Esophagus squamous epithelium (tissue), 5 donors: ENCODE data around the gene AP5S1. TPM values are rescaled to one million over a fixed set of nuclear protein-coding genes. Genes with fewer than 3 reads are reported as not detected.
A peak's percentile ranks its signal among the peaks of the same experiment; 100 is the strongest.

Experiments
- DNase-seq: peaks from one replicate; lab custom pipeline; 2025; lab: John Stamatoyannopoulos, UW
- H3K27ac ChIP-seq, 4 donors: fragments of 200-600 bp; sonication (generic); one replicate each; pipeline ENCODE4 v1.5.1; 2016 to 2019; ENCODE audit warnings: mild to moderate bottlenecking in 1 of 4
- H3K27me3 ChIP-seq, 4 donors: fragments of 200-600 bp; sonication (generic); 1 replicate in 3 of 4; 2 replicates in 1 of 4; pipeline versions ENCODE4 v1.5.1 to v1.6.0; 2017 to 2021; ENCODE audit warnings: antibody characterized with exemption in 1 of 4
- H3K36me3 ChIP-seq, 3 donors: fragments of 200-600 bp; sonication (generic); one replicate each; pipeline ENCODE4 v1.5.1; 2016 to 2019
- H3K4me1 ChIP-seq, 3 donors: fragments of 200-600 bp; sonication (generic); one replicate each; pipeline ENCODE4 v1.5.1; 2017 to 2019
- H3K4me3 ChIP-seq, 4 donors: fragments of 200-600 bp; sonication (generic); 1 replicate in 3 of 4; 2 replicates in 1 of 4; pipeline ENCODE4 v1.5.1; 2016 to 2019; ENCODE audit warnings: mild to moderate bottlenecking in 2 of 4, moderate library complexity in 1 of 4
- H3K9me3 ChIP-seq, 3 donors: fragments of 200-600 bp; sonication (generic); one replicate each; pipeline ENCODE4 v1.5.1; 2016 to 2019
- POLR2A ChIP-seq, 4 donors: fragments of 450-650 bp; IDR thresholded peaks; one replicate each; pipeline ENCODE4 v1.6.1; 2017; ENCODE audit warnings: antibody characterized with exemption in 4 of 4, mild to moderate bottlenecking in 4 of 4, moderate library complexity in 3 of 4
- WGBS, 2 donors: methylation state at CpG; one replicate each; pipeline ENCODE4 v1.1.5; 2018; 5-methylcytosine and 5-hydroxymethylcytosine counted together
- intact Hi-C: fragments of 100-400 bp; cut with DNase I; formaldehyde crosslinking; loops from one replicate; pipeline ENCODE4 v1.15.0; 2022
- total RNA-seq, 4 donors: library from RNA; depleted of rRNA; stranded (reverse); fragments of >200 nt; gene quantifications; one replicate each; pipeline ENCODE4 v1.1.0, GENCODE V29; 2016
- TF ChIP-seq, protein P1 (sequence below), 6 experiments: fragments of 450-650 bp in 4 of 6; fragments of 200-600 bp in 2 of 6; sonication (generic) in 2 of 6; IDR thresholded peaks; one replicate each; pipeline ENCODE4 v1.5.1; 2016 to 2019; ENCODE audit warnings: antibody characterized with exemption in 6 of 6, mild to moderate bottlenecking in 4 of 6, moderate library complexity in 4 of 6
- donor health status: DM: yes; HTN: yes; CAD: no.

The AP5S1 gene
- total RNA-seq, 4 donors from 2014 or later: 5.8 to 12.8 (median 10.4) TPM

DNA sequence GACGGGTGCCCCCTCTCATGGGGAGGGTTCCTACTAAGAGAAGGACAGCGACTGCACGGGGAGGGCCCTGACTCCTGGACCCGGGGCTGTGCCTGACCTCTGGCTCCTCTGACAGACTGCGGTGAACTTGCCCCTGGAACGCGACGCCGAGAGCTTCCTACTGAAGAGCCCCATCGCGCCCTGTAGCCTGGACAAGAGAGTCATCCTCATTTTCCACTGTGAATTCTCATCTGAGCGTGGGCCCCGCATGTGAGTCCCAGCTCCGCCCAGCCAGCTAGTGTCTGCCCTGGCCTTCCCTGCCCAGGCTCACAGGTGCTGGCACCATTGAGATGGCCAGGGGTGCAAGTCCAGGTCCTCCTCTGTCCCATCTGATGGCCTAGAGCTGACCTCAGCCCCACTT is 17.1 kb upstream of the AP5S1 start:
- TF ChIP-seq, protein P1, sequence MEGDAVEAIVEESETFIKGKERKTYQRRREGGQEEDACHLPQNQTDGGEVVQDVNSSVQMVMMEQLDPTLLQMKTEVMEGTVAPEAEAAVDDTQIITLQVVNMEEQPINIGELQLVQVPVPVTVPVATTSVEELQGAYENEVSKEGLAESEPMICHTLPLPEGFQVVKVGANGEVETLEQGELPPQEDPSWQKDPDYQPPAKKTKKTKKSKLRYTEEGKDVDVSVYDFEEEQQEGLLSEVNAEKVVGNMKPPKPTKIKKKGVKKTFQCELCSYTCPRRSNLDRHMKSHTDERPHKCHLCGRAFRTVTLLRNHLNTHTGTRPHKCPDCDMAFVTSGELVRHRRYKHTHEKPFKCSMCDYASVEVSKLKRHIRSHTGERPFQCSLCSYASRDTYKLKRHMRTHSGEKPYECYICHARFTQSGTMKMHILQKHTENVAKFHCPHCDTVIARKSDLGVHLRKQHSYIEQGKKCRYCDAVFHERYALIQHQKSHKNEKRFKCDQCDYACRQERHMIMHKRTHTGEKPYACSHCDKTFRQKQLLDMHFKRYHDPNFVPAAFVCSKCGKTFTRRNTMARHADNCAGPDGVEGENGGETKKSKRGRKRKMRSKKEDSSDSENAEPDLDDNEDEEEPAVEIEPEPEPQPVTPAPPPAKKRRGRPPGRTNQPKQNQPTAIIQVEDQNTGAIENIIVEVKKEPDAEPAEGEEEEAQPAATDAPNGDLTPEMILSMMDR (IDR thresholded peaks at IDR 0.05): no peak
- TF ChIP-seq POLR2A (IDR thresholded peaks at IDR 0.05): no peak
- H3K27me3 ChIP-seq: no peaks in the 10 kb centered on the region
- intact Hi-C loops: no loop called here
- 86% methylated on average over 13 of the region's 14 CpGs; no CpG with 5 or more reads in 1 of the 2 donors for WGBS, 2 donors
- H3K36me3 ChIP-seq: peaks cover 9 to 64% (median 50%) of the 10 kb centered on the region in 3 donors
- no peak for DNase-seq
- peak overlapping the region in 1 of 4 donors; percentile 96 for H3K27ac ChIP-seq
- no peaks in the 10 kb centered on the region for H3K9me3 ChIP-seq
- H3K4me3 ChIP-seq: no peak overlapping the region
- peaks cover 49 to 94% (median 66%) of the 10 kb centered on the region in 3 donors for H3K4me1 ChIP-seq

DNA sequence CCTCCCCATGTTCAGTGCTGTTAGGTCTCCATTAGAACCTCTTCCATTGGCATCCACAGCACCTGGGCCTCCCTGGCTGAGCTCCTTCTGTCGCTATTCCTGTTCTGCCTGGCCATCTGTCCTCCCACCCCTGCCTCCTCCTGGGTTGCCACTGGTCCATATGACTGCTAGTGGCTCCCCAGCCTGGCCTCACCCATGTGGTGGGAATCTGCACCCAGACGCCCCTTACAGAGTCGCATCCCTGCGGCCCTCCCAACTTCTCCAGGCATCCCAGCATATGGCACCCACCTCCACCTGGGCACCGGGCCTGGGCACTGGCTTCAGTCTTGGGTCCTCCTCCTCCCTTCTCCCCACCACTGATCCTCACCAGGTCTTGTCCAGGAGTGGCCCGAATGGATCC is 16.5 kb upstream of the AP5S1 start:
- no peak for TF ChIP-seq POLR2A (IDR thresholded peaks at IDR 0.05)
- TF ChIP-seq, protein P1 (IDR thresholded peaks at IDR 0.05): no peak
- Histone ChIP-seq H3K4me3 (no peak overlapping the region), H3K36me3 (peaks cover 9 to 58% (median 50%) of the 10 kb centered on the region in 3 donors), H3K4me1 (peaks cover 52 to 94% (median 63%) of the 10 kb centered on the region in 3 donors), H3K9me3 (no peaks in the 10 kb centered on the region), H3K27ac (peak overlapping the region; percentile 68 to 97 (median 94)), H3K27me3 (no peaks in the 10 kb centered on the region)
- DNase-seq: no peak
- 73 to 84% methylated on average over 6 of the region's 6 CpGs for WGBS, 2 donors
- intact Hi-C loops: no loop called here

DNA sequence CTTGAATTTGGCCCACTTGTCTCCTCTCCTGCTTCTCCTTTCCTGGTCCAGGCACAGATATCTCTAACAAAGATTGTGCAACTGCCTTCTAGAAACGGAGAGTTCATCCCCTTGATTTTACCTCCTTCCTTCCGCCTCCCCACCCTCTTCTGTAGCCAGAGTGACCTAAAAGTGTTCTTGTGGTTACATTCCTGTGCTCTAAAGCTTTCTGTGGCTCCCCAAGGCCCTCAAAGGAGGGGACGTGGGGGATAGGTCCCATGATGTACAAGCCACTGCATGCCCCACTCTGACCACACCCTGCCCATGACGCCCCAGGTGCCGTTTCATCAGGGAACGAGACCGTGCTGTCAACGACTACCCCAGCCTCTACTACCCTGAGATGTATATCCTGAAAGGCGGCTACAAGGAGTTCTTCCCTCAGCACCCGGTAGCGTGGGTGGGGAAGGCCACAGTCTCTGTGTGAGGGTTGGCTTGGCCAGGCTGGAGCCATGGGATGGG is 16.0 kb upstream of the AP5S1 start:
- H3K4me3 ChIP-seq: no peak overlapping the region
- H3K27me3 ChIP-seq: no peaks in the 10 kb centered on the region
- no peak for TF ChIP-seq POLR2A (IDR thresholded peaks at IDR 0.05)
- TF ChIP-seq, protein P1 (IDR thresholded peaks at IDR 0.05): no peak
- no peak for DNase-seq
- H3K36me3 ChIP-seq: peaks cover 9 to 54% (median 50%) of the 10 kb centered on the region in 3 donors
- peak overlapping the region; percentile 68 to 97 (median 94) for H3K27ac ChIP-seq
- intact Hi-C loops: no loop called here
- whole genome bisulfite sequencing, 2 donors: 38 to 61% methylated on average over 2 to 3 of the region's 11 CpGs
- H3K4me1 ChIP-seq: peaks cover 52 to 93% (median 58%) of the 10 kb centered on the region in 3 donors
- no peaks in the 10 kb centered on the region for H3K9me3 ChIP-seq

DNA sequence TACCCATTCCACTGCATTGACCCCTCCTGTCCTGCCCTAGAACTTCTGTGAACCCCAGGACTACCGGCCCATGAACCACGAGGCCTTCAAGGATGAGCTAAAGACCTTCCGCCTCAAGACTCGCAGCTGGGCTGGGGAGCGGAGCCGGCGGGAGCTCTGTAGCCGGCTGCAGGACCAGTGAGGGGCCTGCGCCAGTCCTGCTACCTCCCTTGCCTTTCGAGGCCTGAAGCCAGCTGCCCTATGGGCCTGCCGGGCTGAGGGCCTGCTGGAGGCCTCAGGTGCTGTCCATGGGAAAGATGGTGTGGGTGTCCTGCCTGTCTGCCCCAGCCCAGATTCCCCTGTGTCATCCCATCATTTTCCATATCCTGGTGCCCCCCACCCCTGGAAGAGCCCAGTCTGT is 15.6 kb upstream of the AP5S1 start:
- Histone ChIP-seq H3K4me3 (no peak overlapping the region), H3K27ac (peak overlapping the region; percentile 68 to 97 (median 94)), H3K27me3 (no peaks in the 10 kb centered on the region), H3K9me3 (no peaks in the 10 kb centered on the region), H3K4me1 (peaks cover 48 to 90% (median 56%) of the 10 kb centered on the region in 3 donors), H3K36me3 (peaks cover 9 to 53% (median 50%) of the 10 kb centered on the region in 3 donors)
- no peak for DNase-seq
- intact Hi-C loops: no loop called here
- WGBS, 2 donors: 82% methylated on average over 7 of the region's 11 CpGs; no CpG with 5 or more reads in 1 of the 2 donors
- TF ChIP-seq POLR2A (IDR thresholded peaks at IDR 0.05): no peak
- TF ChIP-seq, protein P1 (IDR thresholded peaks at IDR 0.05): no peak

DNA sequence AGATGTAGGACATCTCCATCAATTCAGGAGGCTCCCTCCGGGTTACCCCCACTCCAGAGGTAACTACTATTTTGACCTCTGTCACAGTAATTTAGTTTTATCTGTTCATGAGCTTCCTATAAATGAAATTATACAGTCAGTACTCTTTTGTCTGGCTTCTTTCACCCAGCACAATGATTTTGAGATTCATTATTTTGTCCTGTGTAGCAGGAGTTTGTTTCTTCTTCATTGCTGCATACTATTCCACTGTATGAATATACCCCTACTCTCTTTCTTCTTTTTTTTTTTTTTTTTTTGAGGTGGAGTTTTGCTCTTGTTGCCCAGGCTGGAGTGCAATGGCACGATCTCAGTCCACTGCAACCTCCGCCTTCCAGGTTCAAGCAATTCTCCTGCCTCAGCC is 11.8 kb upstream of the AP5S1 start:
- no peak for TF ChIP-seq POLR2A (IDR thresholded peaks at IDR 0.05)
- TF ChIP-seq, protein P1 (IDR thresholded peaks at IDR 0.05): no peak
- Histone ChIP-seq H3K9me3 (no peaks in the 10 kb centered on the region), H3K27ac (peak overlapping the region; percentile 82 to 97 (median 94)), H3K4me3 (peak overlapping the region in 1 of 4 donors; percentile 53), H3K36me3 (peaks cover 0 to 20% (median 13%) of the 10 kb centered on the region in 3 donors), H3K27me3 (no peaks in the 10 kb centered on the region), H3K4me1 (peaks cover 58 to 94% (median 78%) of the 10 kb centered on the region in 3 donors)
- WGBS, 2 donors: 80 to 89% methylated on average over 3 of the region's 3 CpGs
- DNase-seq: no peak
- intact Hi-C loops: no loop called here
